Prostate gland (tissue), 2 donors: ENCODE measurements around the gene PRKAG2. TPM values are rescaled to one million over a fixed set of nuclear protein-coding genes. Genes with fewer than 3 reads are reported as not detected.

ENCODE experiments used
- DNase-seq: peaks from one replicate; pipeline ENCODE4 v3.0.0-alpha.2; 2019; ENCODE audit warnings: low spot score
- H3K27ac ChIP-seq, 2 donors: fragments of 200-600 bp; sonication (generic); 2 replicates each; pipeline ENCODE4 v1.5.1; 2017 to 2019
- H3K27me3 ChIP-seq: fragments of 200-600 bp; sonication (generic); replicated peaks from 2 replicates; pipeline ENCODE4 v1.5.1; 2019; ENCODE audit not compliant: insufficient read depth
- H3K36me3 ChIP-seq, 2 donors: fragments of 200-600 bp; sonication (generic); 1 replicate in 1 of 2; 2 replicates in 1 of 2; pipeline versions ENCODE4 v1.5.1 to v1.8.1; 2017 to 2019
- H3K4me1 ChIP-seq: fragments of 200-600 bp; sonication (generic); replicated peaks from 2 replicates; pipeline ENCODE4 v1.5.1; 2019
- H3K4me3 ChIP-seq, 2 donors: fragments of 200-600 bp; sonication (generic); 2 replicates each; pipeline ENCODE4 v1.5.1; 2017 to 2019
- H3K9me3 ChIP-seq: fragments of 200-600 bp; sonication (generic); 2 replicates; pipeline ENCODE4 v1.5.1; 2017
- CTCF ChIP-seq, 4 experiments: fragments of 200-600 bp in 2 of 4; fragments of 450-650 bp in 2 of 4; sonication (generic) in 2 of 4; IDR thresholded peaks; 1 replicate in 3 of 4; 2 replicates in 1 of 4; pipeline ENCODE4 v1.5.1; 2016 to 2019; ENCODE audit warnings: antibody characterized with exemption in 4 of 4, mild to moderate bottlenecking in 2 of 4, moderate library complexity in 2 of 4
- POLR2A ChIP-seq: fragments of 450-650 bp; IDR thresholded peaks from one replicate; pipeline ENCODE4 v1.6.1; 2016; ENCODE audit warnings: antibody characterized with exemption, mild to moderate bottlenecking
- POLR2AphosphoS5 ChIP-seq: sonication (generic); formaldehyde crosslinking; IDR thresholded peaks from one replicate; pipeline ENCODE4 v1.6.1; 2017; ENCODE audit warnings: antibody characterized with exemption
- WGBS: methylation state at CpG from one replicate; pipeline ENCODE4 v1.1.5; 2018; 5-methylcytosine and 5-hydroxymethylcytosine counted together
- intact Hi-C: fragments of 100-400 bp; cut with DNase I; formaldehyde crosslinking; loops from one replicate; pipeline ENCODE4 v1.14.2; 2022
- total RNA-seq, 2 donors: library from RNA; depleted of rRNA; stranded (reverse); fragments of >200 nt; gene quantifications; one replicate each; pipeline ENCODE4 v1.1.0, GENCODE V29; 2016

The PRKAG2 gene
- total RNA-seq, 2 donors from 2014 or later = 31.6 to 38.1 TPM

- intact Hi-C loops = loop anchor here (5.0 kb wide), 1 partner anchor 52 kb away; no protein-coding TSS in a partner anchor
- H3K27me3 ChIP-seq = no peaks in the 10 kb centered on the region
- TF ChIP-seq POLR2A (no peak), POLR2AphosphoS5 (no peak), CTCF (IDR thresholded peaks at IDR 0.05) (no peak)
- no peak for DNase-seq
- H3K4me3 ChIP-seq = no peak overlapping the region
- H3K9me3 ChIP-seq = no peaks in the 10 kb centered on the region
- no peaks in the 10 kb centered on the region for H3K36me3 ChIP-seq
- H3K4me1 ChIP-seq = peaks cover 9% of the 10 kb centered on the region
- peak overlapping the region; percentile 35 to 85 for H3K27ac ChIP-seq
- WGBS = 95% methylated on average over 18 of the region's 18 CpGs
These were observed 193.1 kb downstream of the PRKAG2 start for GRCh38 chr7:151683615-151684407.

GRCh38 chr7:151682831-151683614 lies 193.9 kb downstream of the PRKAG2 start:
- Histone ChIP-seq H3K27ac (peak overlapping the region; percentile 35 to 85), H3K36me3 (no peaks in the 10 kb centered on the region), H3K9me3 (no peaks in the 10 kb centered on the region), H3K4me1 (peaks cover 9% of the 10 kb centered on the region), H3K27me3 (no peaks in the 10 kb centered on the region), H3K4me3 (no peak overlapping the region)
- WGBS = 68% methylated on average over 14 of the region's 14 CpGs
- intact Hi-C loops = loop anchor here (5.0 kb wide), 1 partner anchor 51 kb away; no protein-coding TSS in a partner anchor
- TF ChIP-seq POLR2AphosphoS5 (no peak), CTCF (IDR thresholded peaks at IDR 0.05) (no peak), POLR2A (no peak)
- DNase-seq = no peak

- no peaks in the 10 kb centered on the region for H3K27me3 ChIP-seq
These were observed 195.2 kb downstream of the PRKAG2 start for GRCh38 chr7:151681726-151682125.

GRCh38 chr7:151680810-151681209 lies 196.1 kb downstream of the PRKAG2 start:
- peak overlapping the region; percentile 85 for H3K27ac ChIP-seq
- DNase-seq = peak; percentile 58
- peaks cover 12% of the 10 kb centered on the region for H3K4me1 ChIP-seq
- H3K9me3 ChIP-seq = no peaks in the 10 kb centered on the region
- no peak overlapping the region for H3K4me3 ChIP-seq
- 48% methylated on average over 7 of the region's 7 CpGs for WGBS
- intact Hi-C loops = loop anchor here (5.0 kb wide), 1 partner anchor 49 kb away; no protein-coding TSS in a partner anchor
- H3K27me3 ChIP-seq = no peaks in the 10 kb centered on the region
- H3K36me3 ChIP-seq = no peaks in the 10 kb centered on the region
- peak; percentile 83 for TF ChIP-seq POLR2AphosphoS5
- TF ChIP-seq POLR2A = no peak
- no peak for TF ChIP-seq CTCF (IDR thresholded peaks at IDR 0.05)

More at GRCh38 chr7:151681726-151682125, 195.2 kb downstream of the PRKAG2 start:
- H3K9me3 ChIP-seq = no peaks in the 10 kb centered on the region
- no peak for TF ChIP-seq CTCF (IDR thresholded peaks at IDR 0.05)
- no peak for TF ChIP-seq POLR2A
- peaks cover 12% of the 10 kb centered on the region for H3K4me1 ChIP-seq
- 90% methylated on average over 3 of the region's 3 CpGs for WGBS
- intact Hi-C loops = loop anchor here (5.0 kb wide), 1 partner anchor 49 kb away; no protein-coding TSS in a partner anchor
- H3K27ac ChIP-seq = peak overlapping the region; percentile 85
- DNase-seq = no peak
- no peaks in the 10 kb centered on the region for H3K36me3 ChIP-seq
- H3K4me3 ChIP-seq = no peak overlapping the region
